HepG2 (cell line): ENCODE data around the gene PCIF1. TPM values are rescaled to one million over a fixed set of nuclear protein-coding genes. Genes with fewer than 3 reads are reported as not detected.

ENCODE experiments used
- DPF2 ChIP-seq: sonication (generic); formaldehyde crosslinking; IDR thresholded peaks from 2 replicates; pipeline ENCODE4 v1.4.0; 2020; ENCODE audit warnings: mild to moderate bottlenecking, low read depth, missing genetic modification reagents, borderline replicate concordance
- HBP1 ChIP-seq: IDR thresholded peaks from 2 replicates; pipeline ENCODE4 v1.6.1; 2016; ENCODE audit warnings: low read depth, control low read depth
- HES4 ChIP-seq: sonication (generic); formaldehyde crosslinking; IDR thresholded peaks from 2 replicates; pipeline ENCODE4 v1.9.0; 2021; ENCODE audit warnings: mild to moderate bottlenecking, missing genetic modification reagents, borderline replicate concordance
- IRX3 ChIP-seq: sonication (generic); formaldehyde crosslinking; IDR thresholded peaks from 2 replicates; pipeline ENCODE4 v1.8.1; 2023; ENCODE audit warnings: mild to moderate bottlenecking, low read depth, missing genetic modification reagents, borderline replicate concordance
- MAFG ChIP-seq: sonication (generic); formaldehyde crosslinking; IDR thresholded peaks from 2 replicates; pipeline ENCODE4 v1.5.1; 2020; ENCODE audit warnings: mild to moderate bottlenecking, missing genetic modification reagents
- MEIS1 ChIP-seq: sonication (generic); formaldehyde crosslinking; IDR thresholded peaks from 2 replicates; pipeline ENCODE4 v1.9.0; 2021; ENCODE audit warnings: mild to moderate bottlenecking, missing genetic modification reagents, moderate library complexity, borderline replicate concordance
- MIER3 ChIP-seq: IDR thresholded peaks from 2 replicates; pipeline ENCODE4 v1.6.1; 2016; ENCODE audit warnings: missing compliant biosample characterization, borderline replicate concordance
- PCBP2 ChIP-seq: fragments of 200-400 bp; formaldehyde crosslinking; optimal IDR thresholded peaks from 2 replicates; pipeline ENCODE3; 2018; ENCODE audit warnings: low read length, low read depth; ENCODE audit not compliant: poor library complexity, severe bottlenecking
- PHF20 ChIP-seq: sonication (generic); formaldehyde crosslinking; IDR thresholded peaks from 2 replicates; pipeline ENCODE4 v1.5.0; 2020; ENCODE audit warnings: mild to moderate bottlenecking, missing genetic modification reagents
- PLSCR1 ChIP-seq: sonication (generic); formaldehyde crosslinking; IDR thresholded peaks from 2 replicates; pipeline ENCODE4 v1.5.0; 2020; ENCODE audit warnings: missing genetic modification reagents, mild to moderate bottlenecking, borderline replicate concordance
- RARA ChIP-seq: IDR thresholded peaks from 2 replicates; pipeline ENCODE4 v1.6.1; 2016; ENCODE audit warnings: missing genetic modification reagents, missing compliant biosample characterization
- RFXANK ChIP-seq: IDR thresholded peaks from 2 replicates; pipeline ENCODE4 v1.6.1; 2016
- SNAPC4 ChIP-seq: sonication (generic); formaldehyde crosslinking; IDR thresholded peaks from 2 replicates; pipeline ENCODE4 v1.4.0; 2020; ENCODE audit warnings: mild to moderate bottlenecking, missing genetic modification reagents
- TARDBP ChIP-seq: sonication (generic); formaldehyde crosslinking; IDR thresholded peaks from 2 replicates; pipeline ENCODE4 v1.8.0; 2022; ENCODE audit warnings: mild to moderate bottlenecking, missing genetic modification reagents
- ZBTB7B ChIP-seq: sonication (generic); formaldehyde crosslinking; IDR thresholded peaks from 2 replicates; pipeline ENCODE4 v1.4.0; 2020; ENCODE audit warnings: missing genetic modification reagents
- ZFP91 ChIP-seq: sonication (generic); formaldehyde crosslinking; IDR thresholded peaks from 2 replicates; pipeline ENCODE4 v1.9.0; 2022; ENCODE audit warnings: missing genetic modification reagents, mild to moderate bottlenecking, borderline replicate concordance
- ZNF414 ChIP-seq: sonication (generic); formaldehyde crosslinking; IDR thresholded peaks from 2 replicates; pipeline ENCODE4 v1.5.0; 2020; ENCODE audit warnings: missing genetic modification reagents
- ZNF510 ChIP-seq: sonication (generic); formaldehyde crosslinking; IDR thresholded peaks from 2 replicates; pipeline ENCODE4 v1.4.0; 2020; ENCODE audit warnings: low read depth, mild to moderate bottlenecking, missing genetic modification reagents
- polyA plus RNA-seq, 8 experiments: library from polyadenylated mRNA; depleted of rRNA in 3 of 8; stranded (reverse) in 7 of 8; unstranded in 1 of 8; fragments of >200 nt; fragmentation: Illumina TruSeq in 4 of 8; extraction: Trizol in 4 of 8; gene quantifications; 2 replicates each; pipeline versions ENCODE4 v1.2.1 to v1.2.3, GENCODE V29; 2011 to 2016; ENCODE audit warnings: low read depth in 4 of 8, missing spikeins in 1 of 8, mixed read lengths in 1 of 8; ENCODE audit not compliant: insufficient read depth in 1 of 8
- total RNA-seq, 5 experiments: library from RNA; depleted of rRNA; stranded (reverse); fragments of >200 nt; fragmentation: Illumina TruSeq; extraction: Trizol; gene quantifications; 2 replicates each; pipeline ENCODE4 v1.2.3, GENCODE V29; 2016; ENCODE audit warnings: low read depth in 1 of 5

The PCIF1 gene
- total and polyA plus RNA-seq, 2 of the 13 experiments (the other 11 are each of a cell fraction or from before 2014, with no cell fraction given) = 20.9 to 24.4 TPM

- TF ChIP-seq ZNF414 (CRISPR knock-in tag) (no peak), HES4 (CRISPR knock-in tag) (no peak), SNAPC4 (CRISPR knock-in tag) (0 out of 2 replicates have a peak, but pooled peaks have one; percentile 66), DPF2 (CRISPR knock-in tag) (no peak), TARDBP (CRISPR knock-in tag) (no peak), MIER3 (CRISPR knock-in tag) (no peak), MEIS1 (CRISPR knock-in tag) (no peak), RARA (CRISPR knock-in tag) (no peak), PHF20 (0 out of 2 replicates have a peak, but pooled peaks have one; percentile 24), IRX3 (no peak), ZNF510 (no peak), RFXANK (CRISPR knock-in tag) (no peak), PLSCR1 (CRISPR knock-in tag) (no peak), PCBP2 (no peak), MAFG (CRISPR knock-in tag) (no peak), ZFP91 (CRISPR knock-in tag) (peak; percentile 64; the same call in 1 of the 2 replicates), HBP1 (CRISPR knock-in tag) (no peak), ZBTB7B (CRISPR knock-in tag) (no peak)
These were observed 35.5 kb downstream of the PCIF1 start (continued) for GRCh38 chr20:45969712-45970634.
